GM12878 (cell line): ENCODE data around the gene KCNJ14. TPM values are rescaled to one million over a fixed set of nuclear protein-coding genes. Genes with fewer than 3 reads are reported as not detected.

Experiments used
- ATAC-seq: fragments of 200-7000 bp; cut with Tn5 transposase; 3 replicates; pipeline ENCODE4 v1.9.1; 2020; ENCODE audit warnings: mild to moderate bottlenecking, moderate library complexity
- BruUV-seq: library from RNA; stranded (reverse); fragments of 400-500 nt; replicated peaks from 2 replicates; lab custom pipeline; 2021; lab: Mats Ljungman, UMichigan
- CTCF ChIA-PET: fragments of 300-600 bp; sonication (Branson Sonifier 250); formaldehyde crosslinking; extraction: SDS; loops from one replicate; lab custom pipeline; 2021; ENCODE audit warnings: inconsistent platforms; lab: Yijun Ruan, JAX
- POLR2A ChIA-PET: fragments of 350-600 bp; formaldehyde crosslinking; extraction: SDS; loops from one replicate; lab custom pipeline; 2021; ENCODE audit warnings: inconsistent platforms; lab: Charles Lee
- RAD21 ChIA-PET: fragments of 300-600 bp; sonication (Branson Sonifier 250); formaldehyde crosslinking; loops from one replicate; lab custom pipeline; 2023; ENCODE audit warnings: antibody characterized with exemption; ENCODE audit not compliant: unreplicated experiment; lab: Charles Lee
- SMC1A ChIA-PET: fragments of 300-600 bp; sonication (Branson Sonifier 250); formaldehyde crosslinking; loops from one replicate; lab custom pipeline; 2023; ENCODE audit not compliant: unreplicated experiment, uncharacterized antibody; lab: Charles Lee
- DNase-seq: peaks from one replicate; pipeline ENCODE4 v3.0.0-alpha.2; 2011; ENCODE audit warnings: low read depth, low spot score
- FAIRE-seq: peaks from 3 replicates; lab custom pipeline; 2011; peaks lifted over from hg19 to GRCh38; lab: Jason Lieb, UNC
- H2AFZ ChIP-seq: 2 replicates; pipeline ENCODE4 v1.6.0; 2011; ENCODE audit warnings: low read depth, low read length, control low read depth; ENCODE audit not compliant: control insufficient read depth
- H3K27ac ChIP-seq: 2 replicates; pipeline ENCODE4 v1.5.1; 2011; ENCODE audit warnings: control low read depth; ENCODE audit not compliant: control insufficient read depth, insufficient read depth
- H3K27me3 ChIP-seq, 2 experiments: replicated peaks in 1 of 2; 2 replicates each; pipeline versions ENCODE4 v1.6.0 to v1.6.1; 2011; ENCODE audit warnings: low read length in 1 of 2; ENCODE audit not compliant: control insufficient read depth in 2 of 2, insufficient read depth in 2 of 2
- H3K36me3 ChIP-seq, 2 experiments: 2 replicates each; pipeline ENCODE4 v1.5.1; 2011; ENCODE audit warnings: low read length in 1 of 2; ENCODE audit not compliant: control insufficient read depth in 2 of 2, insufficient read depth in 2 of 2
- H3K4me1 ChIP-seq: 2 replicates; pipeline ENCODE4 v1.6.1; 2011; ENCODE audit warnings: mild to moderate bottlenecking, low read length, moderate library complexity, mixed read lengths; ENCODE audit not compliant: control insufficient read depth, insufficient read depth
- H3K4me2 ChIP-seq: 2 replicates; pipeline ENCODE4 v1.6.0; 2011; ENCODE audit warnings: control low read depth; ENCODE audit not compliant: control insufficient read depth, insufficient read depth
- H3K4me3 ChIP-seq: fragments of 200-600 bp; sonication (generic); 2 replicates; pipeline ENCODE4 v1.5.1; 2016
- H3K79me2 ChIP-seq: 2 replicates; pipeline ENCODE4 v1.6.0; 2011; ENCODE audit warnings: low read length; ENCODE audit not compliant: control insufficient read depth, insufficient read depth
- H3K9ac ChIP-seq: 2 replicates; pipeline ENCODE4 v1.8.0; 2011; ENCODE audit warnings: low read length, control low read depth, mixed read lengths; ENCODE audit not compliant: control insufficient read depth, insufficient read depth
- H3K9me3 ChIP-seq: replicated peaks from 3 replicates; pipeline ENCODE4 v1.5.1; 2011; ENCODE audit warnings: mild to moderate bottlenecking, low read length; ENCODE audit not compliant: control insufficient read depth, insufficient read depth
- H4K20me1 ChIP-seq: 2 replicates; pipeline ENCODE4 v1.6.0; 2011; ENCODE audit not compliant: control insufficient read depth, insufficient read depth
- BCL11A ChIP-seq: IDR thresholded peaks from 2 replicates; pipeline ENCODE4 v1.6.1; 2011; ENCODE audit warnings: low read depth, low read length
- CHD4 ChIP-seq: fragments of 200-600 bp; sonication (generic); IDR thresholded peaks from 2 replicates; pipeline ENCODE4 v1.6.1; 2016; ENCODE audit warnings: mild to moderate bottlenecking
- FOS ChIP-seq: IDR thresholded peaks from 3 replicates; pipeline ENCODE4 v1.6.1; 2011; ENCODE audit warnings: borderline replicate concordance; ENCODE audit not compliant: insufficient read length; ENCODE audit errors: extremely low read depth
- HCFC1 ChIP-seq: fragments of 150-350 bp; IDR thresholded peaks from 2 replicates; pipeline ENCODE4 v1.6.1; 2014; ENCODE audit warnings: low read length
- JUND ChIP-seq: IDR thresholded peaks from 2 replicates; pipeline ENCODE4 v1.6.1; 2012; ENCODE audit warnings: low read depth, mild to moderate bottlenecking, low read length, improper control_type of control experiment, moderate library complexity
- MTA3 ChIP-seq: IDR thresholded peaks from 2 replicates; pipeline ENCODE4 v1.6.1; 2012; ENCODE audit warnings: low read length, inconsistent platforms, borderline replicate concordance
- NBN ChIP-seq: fragments of 450-650 bp; IDR thresholded peaks from 2 replicates; pipeline ENCODE4 v1.6.1; 2016
- NFXL1 ChIP-seq: fragments of 450-650 bp; IDR thresholded peaks from 2 replicates; pipeline ENCODE4 v1.6.1; 2017; ENCODE audit warnings: antibody characterized with exemption, mild to moderate bottlenecking, borderline replicate concordance
- POLR2A ChIP-seq: IDR thresholded peaks from 2 replicates; pipeline ENCODE4 v1.6.1; 2011; ENCODE audit warnings: low read depth, mild to moderate bottlenecking, low read length
- POLR2AphosphoS5 ChIP-seq: IDR thresholded peaks from 2 replicates; pipeline ENCODE4 v1.6.1; 2011; ENCODE audit warnings: mild to moderate bottlenecking, low read length, inconsistent platforms
- RUNX3 ChIP-seq: IDR thresholded peaks from 2 replicates; pipeline ENCODE4 v1.6.1; 2012; ENCODE audit warnings: low read length, inconsistent platforms
- SIX5 ChIP-seq: IDR thresholded peaks from 2 replicates; pipeline ENCODE4 v1.6.1; 2011; ENCODE audit warnings: mild to moderate bottlenecking, low read depth, low read length, moderate library complexity; ENCODE audit not compliant: severe bottlenecking
- SMAD5 ChIP-seq: IDR thresholded peaks from 2 replicates; pipeline ENCODE4 v1.6.1; 2016; ENCODE audit warnings: antibody characterized with exemption, low read depth
- SUZ12 ChIP-seq: fragments of 200-600 bp; sonication (generic); IDR thresholded peaks from one replicate; pipeline ENCODE4 v1.6.1; 2018; ENCODE audit warnings: antibody characterized with exemption, mild to moderate bottlenecking; ENCODE audit not compliant: unreplicated experiment
- TAF1 ChIP-seq: IDR thresholded peaks from 2 replicates; pipeline ENCODE4 v1.6.1; 2011; ENCODE audit warnings: mild to moderate bottlenecking, low read depth, low read length, borderline replicate concordance
- TBL1XR1 ChIP-seq: IDR thresholded peaks from 2 replicates; pipeline ENCODE4 v1.6.1; 2012; ENCODE audit warnings: low read depth, low read length, improper control_type of control experiment
- YBX1 ChIP-seq: fragments of 450-650 bp; IDR thresholded peaks from 2 replicates; pipeline ENCODE4 v1.6.1; 2016; ENCODE audit warnings: antibody characterized with exemption
- ZNF207 ChIP-seq: fragments of 450-650 bp; IDR thresholded peaks from 2 replicates; pipeline ENCODE4 v1.6.1; 2014; ENCODE audit warnings: antibody characterized with exemption, mild to moderate bottlenecking, borderline replicate concordance
- ZNF24 ChIP-seq: fragments of 450-650 bp; IDR thresholded peaks from 2 replicates; pipeline ENCODE4 v1.6.1; 2017; ENCODE audit warnings: antibody characterized with exemption, mild to moderate bottlenecking
- ZNF384 ChIP-seq: IDR thresholded peaks from 2 replicates; pipeline ENCODE4 v1.6.1; 2012; ENCODE audit warnings: low read depth, mild to moderate bottlenecking, low read length, improper control_type of control experiment, borderline replicate concordance
- ZSCAN29 ChIP-seq: fragments of 450-650 bp; IDR thresholded peaks from 2 replicates; pipeline ENCODE4 v1.6.1; 2017; ENCODE audit warnings: mild to moderate bottlenecking, moderate library complexity
- WGBS: methylation state at CpG from one replicate; pipeline ENCODE4 v1.1.6; 2016; ENCODE audit warnings: low lambda C conversion rate; ENCODE audit not compliant: insufficient replicate concordance, insufficient coverage; ENCODE audit errors: missing lambda C conversion rate; 5-methylcytosine and 5-hydroxymethylcytosine counted together
- in situ Hi-C: fragments of 300-500 bp; cut with MboI; formaldehyde crosslinking; loops from 9 replicates; pipeline ENCODE4 v1.14.3; 2018; ENCODE audit warnings: mixed read lengths
- intact Hi-C: fragments of 100-400 bp; cut with micrococcal nuclease; formaldehyde crosslinking; loops from one replicate; pipeline ENCODE4 v1.14.2; 2022; ENCODE audit not compliant: unreplicated experiment
- polyA plus RNA-seq, 11 experiments: library from polyadenylated mRNA; depleted of rRNA in 4 of 11; unstranded in 6 of 11; stranded (reverse) in 5 of 11; fragments of >200 nt; fragmentation: Nextera tagmentation in 4 of 11; fragmentation: Illumina TruSeq in 1 of 11; extraction: Ambion mirVana in 4 of 11; extraction: Trizol in 1 of 11; gene quantifications; 1 replicate in 1 of 11; 2 replicates in 10 of 11; pipeline versions ENCODE4 v1.2.1 to v1.2.3, GENCODE V29; 2011 to 2016; ENCODE audit warnings: inconsistent platforms in 2 of 11, missing spikeins in 2 of 11, low read depth in 1 of 11
- total RNA-seq, 4 experiments: library from RNA; depleted of rRNA in 3 of 4; stranded (reverse); fragments of >200 nt in 3 of 4; fragmentation: Illumina TruSeq in 1 of 4; extraction: Trizol in 1 of 4; gene quantifications; 2 replicates each; pipeline versions ENCODE4 v1.2.1 to v1.2.3, GENCODE V29; 2013 to 2021
- TF ChIP-seq, protein P1 (sequence below): IDR thresholded peaks from 2 replicates; pipeline ENCODE4 v1.6.1; 2012; ENCODE audit warnings: low read length, inconsistent platforms

Gene KCNJ14
- total and polyA plus RNA-seq, 10 of the 15 experiments (the other 5 are each of a cell fraction or from before 2014, with no cell fraction given): 0.24 to 1.4 (median 0.42) TPM

GRCh38 chr19:48461982-48462655, 6.7 kb downstream of the KCNJ14 start:
- ATAC-seq: peak; percentile 31
- peaks cover 2% of the 10 kb centered on the region; the same call in 1 of the 2 replicates for H3K4me1 ChIP-seq
- peaks cover 0 to 3% of the 10 kb centered on the region in 2 experiments; a peak in 2 of 4 replicates for H3K36me3 ChIP-seq
- SMC1A ChIA-PET: no interaction called here
- 93% methylated on average over 53 of the region's 62 CpGs for WGBS
- in situ Hi-C loops: no loop called here
- no peak overlapping the region for H3K27ac ChIP-seq
- H3K79me2 ChIP-seq: no peaks in the 10 kb centered on the region
- TF ChIP-seq CHD4 (no peak), JUND (no peak), ZNF207 (no peak), POLR2A (peak; percentile 61; the same call in 1 of the 2 replicates), ZNF384 (no peak), NBN (no peak), MTA3 (no peak), BCL11A (no peak), POLR2AphosphoS5 (no peak), TAF1 (no peak), NFXL1 (no peak), SUZ12 (no peak), ZSCAN29 (no peak), HCFC1 (peak; percentile 46; the same call in 1 of the 2 replicates), TBL1XR1 (no peak), YBX1 (no peak), RUNX3 (no peak), SIX5 (peak; percentile 59), FOS (no peak), ZNF24 (no peak), SMAD5 (no peak)
- TF ChIP-seq, protein P1, sequence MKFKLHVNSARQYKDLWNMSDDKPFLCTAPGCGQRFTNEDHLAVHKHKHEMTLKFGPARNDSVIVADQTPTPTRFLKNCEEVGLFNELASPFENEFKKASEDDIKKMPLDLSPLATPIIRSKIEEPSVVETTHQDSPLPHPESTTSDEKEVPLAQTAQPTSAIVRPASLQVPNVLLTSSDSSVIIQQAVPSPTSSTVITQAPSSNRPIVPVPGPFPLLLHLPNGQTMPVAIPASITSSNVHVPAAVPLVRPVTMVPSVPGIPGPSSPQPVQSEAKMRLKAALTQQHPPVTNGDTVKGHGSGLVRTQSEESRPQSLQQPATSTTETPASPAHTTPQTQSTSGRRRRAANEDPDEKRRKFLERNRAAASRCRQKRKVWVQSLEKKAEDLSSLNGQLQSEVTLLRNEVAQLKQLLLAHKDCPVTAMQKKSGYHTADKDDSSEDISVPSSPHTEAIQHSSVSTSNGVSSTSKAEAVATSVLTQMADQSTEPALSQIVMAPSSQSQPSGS: no peak
- TF ChIP-seq, all 136 proteins: peak for 3
- no peaks in the 10 kb centered on the region for H4K20me1 ChIP-seq
- CTCF ChIA-PET: no interaction called here
- POLR2A ChIA-PET: interaction anchor here (0.6 to 1.1 kb wide), 2 partner anchors 8 to 11 kb away, joined by 3 read pairs; no protein-coding TSS in a partner anchor
- H3K27me3 ChIP-seq: no peaks in the 10 kb centered on the region
- no peak overlapping the region for H3K4me3 ChIP-seq
- FAIRE-seq (no peak), DNase-seq (no peak)
- RAD21 ChIA-PET: interaction anchor here (1.1 kb wide), 1 partner anchor 71 kb away, joined by 3 read pairs; the partner anchor contains the start of gene KDELR1
- no peak overlapping the region for H2AFZ ChIP-seq
- no TSS peak for BruUV-seq
- H3K9me3 ChIP-seq: no peaks in the 10 kb centered on the region
- no peak overlapping the region for H3K9ac ChIP-seq
- H3K4me2 ChIP-seq: no peak overlapping the region
- intact Hi-C loops: no loop called here
